AG04449 (cell line): ENCODE results near the gene INTS6L.
"Not testable (repeated sequence)": the region's sequence is repeated elsewhere in the genome, so short reads cannot be mapped to it uniquely, and the experiment has no call there.

ENCODE experiments used
- CTCF ChIA-PET: fragments of 350-600 bp; formaldehyde crosslinking; extraction: SDS; loops from one replicate; lab custom pipeline; 2021; ENCODE audit warnings: antibody characterized with exemption; lab: Yijun Ruan, JAX
- POLR2A ChIA-PET: fragments of 400-600, 350-600 bp; formaldehyde crosslinking; extraction: SDS; loops from one replicate; lab custom pipeline; 2020; ENCODE audit warnings: antibody characterized with exemption, inconsistent platforms; lab: Yijun Ruan, JAX
- DNase-seq: peaks from one replicate; pipeline ENCODE4 v3.0.0-alpha.2; 2010; ENCODE audit warnings: low read depth, low spot score
- H3K4me3 ChIP-seq: 2 replicates; pipeline ENCODE4 v1.5.1; 2011; ENCODE audit warnings: low read depth, mild to moderate bottlenecking, control low read depth, low read length
- CTCF ChIP-seq: IDR thresholded peaks from one replicate; pipeline ENCODE4 v1.5.1; 2011; ENCODE audit warnings: mild to moderate bottlenecking, moderate library complexity, low read length, control low read depth, inconsistent platforms; ENCODE audit not compliant: insufficient read depth; ENCODE audit errors: missing control alignments

INTS6L gene

GRCh38 chrX:135596495-135596894, 76.0 kb downstream of the INTS6L start:
- no peak for DNase-seq
- CTCF ChIA-PET = interaction anchor here (0.6 to 0.8 kb wide), 6 partner anchors 35 to 133 kb away, joined by 3 to 6 read pairs (median 3); no protein-coding TSS in a partner anchor
- TF ChIP-seq CTCF = peak; percentile 59

DNA sequence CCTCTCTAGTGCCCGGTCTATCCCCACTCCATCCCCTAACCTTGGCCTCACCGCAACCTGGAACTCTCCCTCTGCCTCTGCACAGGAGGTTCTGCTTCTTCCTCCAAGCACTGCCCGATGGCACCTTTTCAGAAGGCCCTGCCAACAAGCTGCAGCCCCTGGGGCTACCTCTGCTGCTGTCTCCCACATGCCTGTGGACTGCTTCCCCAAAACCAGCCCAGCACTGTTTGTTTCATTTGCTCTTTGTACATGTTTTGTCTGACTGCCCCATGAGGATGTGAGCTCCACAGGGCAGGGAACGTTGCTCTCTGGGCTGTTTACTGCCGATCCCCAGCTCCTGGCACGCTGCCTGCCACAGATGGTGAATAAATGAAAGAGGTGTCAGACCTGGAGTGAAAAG, 85.4 kb downstream of the INTS6L start:
- POLR2A ChIA-PET = no interaction called here
- DNase-seq = no peak
- H3K4me3 ChIP-seq = no peak overlapping the region
- no peak for TF ChIP-seq CTCF
- CTCF ChIA-PET = no interaction called here

More at GRCh38 chrX:135596495-135596894, 76.0 kb downstream of the INTS6L start:
- POLR2A ChIA-PET = no interaction called here
- H3K4me3 ChIP-seq = no peak overlapping the region

GRCh38 chrX:135624408-135625204, 104.1 kb downstream of the INTS6L start:
- DNase-seq, CTCF ChIA-PET, POLR2A ChIA-PET, H3K4me3 ChIP-seq: not testable (repeated sequence)

- no peak overlapping the region for H3K4me3 ChIP-seq
- POLR2A ChIA-PET = no interaction called here
- TF ChIP-seq CTCF = no peak
- DNase-seq = no peak
- CTCF ChIA-PET = no interaction called here
These were observed 105.5 kb downstream of the INTS6L start for GRCh38 chrX:135625995-135626394.

DNA sequence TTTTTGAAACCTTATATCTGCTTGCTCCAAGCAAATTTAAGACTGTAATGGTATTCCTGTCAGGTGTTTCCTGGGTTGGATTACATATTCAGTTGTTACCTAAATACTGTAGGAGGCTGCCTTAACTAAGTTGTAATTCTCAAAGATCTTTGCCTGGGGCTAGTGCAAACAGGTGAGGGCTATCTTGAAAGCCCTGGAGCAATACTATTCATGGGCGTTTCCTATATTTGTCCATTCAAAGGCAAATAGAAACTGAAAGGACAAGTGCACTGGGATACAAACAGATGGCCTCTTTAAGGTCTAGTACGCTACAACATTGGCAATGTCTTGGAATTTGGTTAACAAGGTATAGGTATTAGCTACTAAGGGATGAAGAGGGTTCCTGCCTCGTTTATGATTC, 108.9 kb downstream of the INTS6L start:
- no peak for DNase-seq
- CTCF ChIA-PET = no interaction called here
- POLR2A ChIA-PET = no interaction called here
- TF ChIP-seq CTCF = no peak
- H3K4me3 ChIP-seq = no peak overlapping the region
